GM18519 (cell line): ENCODE data around the gene SIK3.

Experiments used
- ATAC-seq: cut with Tn5 transposase; IDR thresholded peaks from one replicate; pipeline ENCODE4 v1.9.1; 2021; ENCODE audit warnings: mild to moderate bottlenecking, moderate library complexity; ENCODE audit not compliant: unreplicated experiment, low FRiP score

SIK3 gene

GRCh38 chr11:116876656-116877055 is 221.6 kb downstream of the SIK3 start:
- no peak for ATAC-seq

- no peak for ATAC-seq
Measured at GRCh38 chr11:116875194-116875593, 223.0 kb downstream of the SIK3 start.

GRCh38 chr11:116874251-116874650 is 224.0 kb downstream of the SIK3 start:
- no peak for ATAC-seq

GRCh38 chr11:116873381-116873780 is 224.8 kb downstream of the SIK3 start:
- ATAC-seq: no peak

- no peak for ATAC-seq
Measured at GRCh38 chr11:116871248-116871647, 227.0 kb downstream of the SIK3 start.

GRCh38 chr11:116870054-116870453 is 228.2 kb downstream of the SIK3 start:
- no peak for ATAC-seq

GRCh38 chr11:116869610-116870009 is 228.6 kb downstream of the SIK3 start:
- ATAC-seq: no peak

- no peak for ATAC-seq
Measured at GRCh38 chr11:116868066-116868465, 230.2 kb downstream of the SIK3 start.

GRCh38 chr11:116867619-116868018 is 230.6 kb downstream of the SIK3 start:
- no peak for ATAC-seq

- ATAC-seq: no peak
Measured at GRCh38 chr11:116866804-116867455, 231.3 kb downstream of the SIK3 start.

GRCh38 chr11:116865696-116866095 is 232.5 kb downstream of the SIK3 start:
- no peak for ATAC-seq

GRCh38 chr11:116864531-116864930 is 233.7 kb downstream of the SIK3 start:
- no peak for ATAC-seq

GRCh38 chr11:116862951-116863350 is 235.3 kb downstream of the SIK3 start:
- no peak for ATAC-seq

- no peak for ATAC-seq
Measured at GRCh38 chr11:116862185-116862584, 236.0 kb downstream of the SIK3 start.

- no peak for ATAC-seq
Measured at GRCh38 chr11:116861539-116861938, 236.7 kb downstream of the SIK3 start.

GRCh38 chr11:116860303-116860702 is 237.9 kb downstream of the SIK3 start:
- no peak for ATAC-seq

GRCh38 chr11:116859175-116859574 is 239.1 kb downstream of the SIK3 start:
- no peak for ATAC-seq

GRCh38 chr11:116857936-116858335 is 240.3 kb downstream of the SIK3 start:
- ATAC-seq: no peak

GRCh38 chr11:116857316-116857715 is 240.9 kb downstream of the SIK3 start:
- no peak for ATAC-seq

GRCh38 chr11:116856423-116856822 is 241.8 kb downstream of the SIK3 start:
- no peak for ATAC-seq

GRCh38 chr11:116855413-116855812 is 242.8 kb downstream of the SIK3 start:
- ATAC-seq: no peak

GRCh38 chr11:116853461-116854073 is 244.7 kb downstream of the SIK3 start:
- peak; percentile 93 for ATAC-seq
